HEK293T (cell line): ENCODE results near the gene HEYL.

ENCODE experiments used
- CTCF ChIA-PET: fragments of 350-600 bp; formaldehyde crosslinking; extraction: SDS; loops from one replicate; lab custom pipeline; 2021; ENCODE audit warnings: antibody characterized with exemption, inconsistent platforms; lab: Yijun Ruan, JAX
- POLR2A ChIA-PET: fragments of 350-600 bp; formaldehyde crosslinking; extraction: SDS; loops from one replicate; lab custom pipeline; 2020; ENCODE audit warnings: antibody characterized with exemption, inconsistent platforms; lab: Yijun Ruan, JAX
- DNase-seq: peaks from one replicate; pipeline ENCODE4 v3.0.0; 2012; ENCODE audit warnings: mixed read lengths; ENCODE audit errors: extremely low spot score
- ARNT ChIP-seq: fragments of 450-650 bp; IDR thresholded peaks from 2 replicates; pipeline ENCODE4 v1.6.1; 2017; ENCODE audit warnings: mild to moderate bottlenecking
- BHLHE40 ChIP-seq: fragments of 450-650 bp; IDR thresholded peaks from 2 replicates; pipeline ENCODE4 v1.6.1; 2016; ENCODE audit warnings: mild to moderate bottlenecking, moderate library complexity, borderline replicate concordance
- CTBP1 ChIP-seq: fragments of 450-650 bp; IDR thresholded peaks from 2 replicates; pipeline ENCODE4 v1.6.1; 2016; ENCODE audit warnings: borderline replicate concordance
- ELF4 ChIP-seq: fragments of 450-650 bp; IDR thresholded peaks from 2 replicates; pipeline ENCODE4 v1.6.1; 2017; ENCODE audit warnings: antibody characterized with exemption
- FOXA1 ChIP-seq: fragments of 450-650 bp; IDR thresholded peaks from 2 replicates; pipeline ENCODE4 v1.6.1; 2016; ENCODE audit warnings: mild to moderate bottlenecking
- FOXK2 ChIP-seq: fragments of 450-650 bp; IDR thresholded peaks from 2 replicates; pipeline ENCODE4 v1.6.1; 2016; ENCODE audit warnings: mild to moderate bottlenecking
- FOXM1 ChIP-seq: fragments of 450-650 bp; IDR thresholded peaks from 2 replicates; pipeline ENCODE4 v1.6.1; 2017; ENCODE audit warnings: mild to moderate bottlenecking, borderline replicate concordance
- HDGF ChIP-seq: fragments of 450-650 bp; IDR thresholded peaks from 2 replicates; pipeline ENCODE4 v1.6.1; 2017; ENCODE audit warnings: antibody characterized with exemption, borderline replicate concordance
- L3MBTL2 ChIP-seq: fragments of 450-650 bp; conservative IDR thresholded peaks from 2 replicates; pipeline ENCODE4 v1.6.1; 2016; ENCODE audit warnings: mild to moderate bottlenecking
- LEF1 ChIP-seq: fragments of 450-650 bp; IDR thresholded peaks from 2 replicates; pipeline ENCODE4 v1.6.1; 2017; ENCODE audit warnings: mild to moderate bottlenecking, borderline replicate concordance
- NFRKB ChIP-seq: fragments of 450-650 bp; IDR thresholded peaks from 2 replicates; pipeline ENCODE4 v1.6.1; 2016; ENCODE audit warnings: mild to moderate bottlenecking, moderate library complexity
- PKNOX1 ChIP-seq: fragments of 450-650 bp; IDR thresholded peaks from 2 replicates; pipeline ENCODE4 v1.6.1; 2016
- SP1 ChIP-seq: fragments of 450-650 bp; IDR thresholded peaks from 2 replicates; pipeline ENCODE4 v1.6.1; 2017
- SUZ12 ChIP-seq: fragments of 450-650 bp; IDR thresholded peaks from 2 replicates; pipeline ENCODE4 v1.6.1; 2016; ENCODE audit warnings: mild to moderate bottlenecking
- TARDBP ChIP-seq: fragments of 450-650 bp; IDR thresholded peaks from 2 replicates; pipeline ENCODE4 v1.6.1; 2016
- ZNF384 ChIP-seq: fragments of 450-650 bp; IDR thresholded peaks from 2 replicates; pipeline ENCODE4 v1.6.1; 2016

The HEYL gene

GRCh38 chr1:39593386-39593785 is 46.1 kb downstream of the HEYL start:
- TF ChIP-seq ARNT = no peak
- TF ChIP-seq CTBP1 = no peak
- TF ChIP-seq PKNOX1 = no peak
- no peak for TF ChIP-seq ELF4
- TF ChIP-seq FOXM1 = no peak
- no peak for TF ChIP-seq L3MBTL2
- TF ChIP-seq SP1 = no peak
- TF ChIP-seq HDGF = no peak
- TF ChIP-seq NFRKB = no peak
- no peak for TF ChIP-seq FOXK2
- TF ChIP-seq TARDBP = no peak
- no peak for TF ChIP-seq ZNF384
- TF ChIP-seq LEF1 = no peak
- no peak for TF ChIP-seq SUZ12
- TF ChIP-seq FOXA1 = no peak
- DNase-seq = no peak
- POLR2A ChIA-PET = no interaction called here
- CTCF ChIA-PET = no interaction called here

GRCh38 chr1:39592069-39592468 is 47.4 kb downstream of the HEYL start:
- TF ChIP-seq ZNF384 (no peak), TARDBP (no peak), FOXA1 (no peak), FOXM1 (no peak), NFRKB (no peak), SUZ12 (no peak), BHLHE40 (no peak), SP1 (no peak), LEF1 (no peak), FOXK2 (no peak), ELF4 (no peak), ARNT (no peak), CTBP1 (no peak)
- no peak for DNase-seq
- CTCF ChIA-PET = interaction anchor here (0.6 to 0.7 kb wide), 2 partner anchors 65 to 100 kb away, joined by 3 to 6 read pairs; no protein-coding TSS in a partner anchor
- POLR2A ChIA-PET = interaction anchor here (1.4 kb wide), 1 partner anchor 18 kb away, joined by 3 read pairs; no protein-coding TSS in a partner anchor

GRCh38 chr1:39590546-39590945 is 48.9 kb downstream of the HEYL start:
- POLR2A ChIA-PET = no interaction called here
- CTCF ChIA-PET = no interaction called here
- DNase-seq = no peak
- TF ChIP-seq L3MBTL2 = no peak
- no peak for TF ChIP-seq HDGF
- no peak for TF ChIP-seq BHLHE40
- TF ChIP-seq LEF1 = no peak
- TF ChIP-seq TARDBP = no peak
- no peak for TF ChIP-seq NFRKB
- no peak for TF ChIP-seq SUZ12

GRCh38 chr1:39585933-39586332 is 53.5 kb downstream of the HEYL start:
- no peak for TF ChIP-seq ARNT
- no peak for TF ChIP-seq FOXA1
- TF ChIP-seq TARDBP = no peak
- no peak for TF ChIP-seq L3MBTL2
- no peak for TF ChIP-seq CTBP1
- TF ChIP-seq PKNOX1 = no peak
- no peak for TF ChIP-seq FOXK2
- no peak for TF ChIP-seq FOXM1
- TF ChIP-seq HDGF = no peak
- TF ChIP-seq BHLHE40 = no peak
- no peak for DNase-seq
- ChIA-PET POLR2A (no interaction called here), CTCF (interaction anchor here (0.7 kb wide), 1 partner anchor 91 kb away, joined by 3 read pairs; no protein-coding TSS in a partner anchor)

- TF ChIP-seq HDGF (no peak), ELF4 (no peak), L3MBTL2 (no peak), SUZ12 (no peak), ZNF384 (no peak), NFRKB (no peak), FOXA1 (no peak), LEF1 (no peak), FOXK2 (no peak), PKNOX1 (no peak), SP1 (no peak), TARDBP (no peak), FOXM1 (no peak), ARNT (no peak), BHLHE40 (no peak)
- DNase-seq = peak; percentile 32
- ChIA-PET CTCF (interaction anchor here (3.2 kb wide), 1 partner anchor 82 kb away, joined by 12 read pairs; no protein-coding TSS in a partner anchor), POLR2A (interaction anchor here (0.9 to 1.9 kb wide), 4 partner anchors 13 to 35 kb away, joined by 3 to 7 read pairs (median 4); no protein-coding TSS in a partner anchor)
These were observed 63.3 kb downstream of the HEYL start for GRCh38 chr1:39576016-39576657.
